HepG2 (cell line): ENCODE results near the gene ZNF511. TPM values are rescaled to one million over a fixed set of nuclear protein-coding genes. Genes with fewer than 3 reads are reported as not detected.

Experiments
- ATF5 ChIP-seq: sonication (generic); formaldehyde crosslinking; IDR thresholded peaks from 2 replicates; pipeline ENCODE4 v1.4.0; 2020; ENCODE audit warnings: mild to moderate bottlenecking, low read depth, missing genetic modification reagents
- ATRX ChIP-seq: sonication (generic); formaldehyde crosslinking; IDR thresholded peaks from 2 replicates; pipeline ENCODE4 v1.4.0; 2020; ENCODE audit warnings: missing genetic modification reagents, borderline replicate concordance
- HMG20A ChIP-seq: IDR thresholded peaks from 2 replicates; pipeline ENCODE4 v1.6.1; 2016; ENCODE audit warnings: borderline replicate concordance
- KLF6 ChIP-seq: IDR thresholded peaks from 2 replicates; pipeline ENCODE4 v1.8.0; 2016; ENCODE audit warnings: missing biosample characterization, missing genetic modification reagents
- SRY ChIP-seq: sonication (generic); formaldehyde crosslinking; IDR thresholded peaks from 2 replicates; pipeline ENCODE4 v1.8.0; 2022; ENCODE audit warnings: mild to moderate bottlenecking, missing genetic modification reagents
- TGIF2 ChIP-seq: IDR thresholded peaks from 2 replicates; pipeline ENCODE4 v1.6.1; 2016; ENCODE audit warnings: control low read depth, missing compliant biosample characterization
- ZBTB49 ChIP-seq: sonication (generic); formaldehyde crosslinking; IDR thresholded peaks from 2 replicates; pipeline ENCODE4 v1.4.0; 2020; ENCODE audit warnings: missing genetic modification reagents, borderline replicate concordance
- ZBTB7A ChIP-seq: sonication (generic); formaldehyde crosslinking; IDR thresholded peaks from 2 replicates; pipeline ENCODE4 v1.8.0; 2022; ENCODE audit warnings: mild to moderate bottlenecking, missing genetic modification reagents
- ZBTB8A ChIP-seq: sonication (generic); formaldehyde crosslinking; IDR thresholded peaks from 2 replicates; pipeline ENCODE4 v1.4.0; 2020; ENCODE audit warnings: mild to moderate bottlenecking, low read depth, missing genetic modification reagents, borderline replicate concordance
- ZFX ChIP-seq: sonication (generic); formaldehyde crosslinking; IDR thresholded peaks from 2 replicates; pipeline ENCODE4 v1.4.0; 2020; ENCODE audit warnings: mild to moderate bottlenecking, low read depth, missing genetic modification reagents, moderate library complexity
- ZNF317 ChIP-seq: sonication (generic); formaldehyde crosslinking; IDR thresholded peaks from 2 replicates; pipeline ENCODE4 v1.5.0; 2020; ENCODE audit warnings: mild to moderate bottlenecking, missing genetic modification reagents
- ZNF589 ChIP-seq: sonication (generic); formaldehyde crosslinking; conservative IDR thresholded peaks from 2 replicates; pipeline ENCODE4 v1.8.0; 2022; ENCODE audit warnings: mild to moderate bottlenecking, moderate library complexity, missing genetic modification reagents
- ZNF713 ChIP-seq: sonication (generic); formaldehyde crosslinking; IDR thresholded peaks from 2 replicates; pipeline ENCODE4 v1.4.0; 2020; ENCODE audit warnings: mild to moderate bottlenecking, missing genetic modification reagents
- ZSCAN22 ChIP-seq: sonication (generic); formaldehyde crosslinking; IDR thresholded peaks from 2 replicates; pipeline ENCODE4 v1.4.0; 2020; ENCODE audit warnings: mild to moderate bottlenecking, missing genetic modification reagents
- polyA plus RNA-seq, 8 experiments: library from polyadenylated mRNA; depleted of rRNA in 3 of 8; stranded (reverse) in 7 of 8; unstranded in 1 of 8; fragments of >200 nt; fragmentation: Illumina TruSeq in 4 of 8; extraction: Trizol in 4 of 8; gene quantifications; 2 replicates each; pipeline versions ENCODE4 v1.2.1 to v1.2.3, GENCODE V29; 2011 to 2016; ENCODE audit warnings: low read depth in 4 of 8, missing spikeins in 1 of 8, mixed read lengths in 1 of 8; ENCODE audit not compliant: insufficient read depth in 1 of 8
- total RNA-seq, 5 experiments: library from RNA; depleted of rRNA; stranded (reverse); fragments of >200 nt; fragmentation: Illumina TruSeq; extraction: Trizol; gene quantifications; 2 replicates each; pipeline ENCODE4 v1.2.3, GENCODE V29; 2016; ENCODE audit warnings: low read depth in 1 of 5
- TF ChIP-seq, protein P1 (sequence below): sonication (generic); formaldehyde crosslinking; IDR thresholded peaks from 2 replicates; pipeline ENCODE4 v1.4.0; 2020; ENCODE audit warnings: missing genetic modification reagents, borderline replicate concordance

The ZNF511 gene
- total and polyA plus RNA-seq, 2 of the 13 experiments (the other 11 are each of a cell fraction or from before 2014, with no cell fraction given): 35.6 to 66.4 TPM

GRCh38 chr10:133358162-133358924, 49.6 kb downstream of the ZNF511 start (continued):
- 0 out of 2 replicates have a peak, but pooled peaks have one; percentile 5 for TF ChIP-seq ATF5
- no peak for TF ChIP-seq ZBTB8A
- TF ChIP-seq ZBTB49: no peak
- TF ChIP-seq ATRX (CRISPR knock-in tag): no peak
- TF ChIP-seq ZFX (CRISPR knock-in tag): peak; percentile 91
- no peak for TF ChIP-seq ZNF589 (CRISPR knock-in tag)
- no peak for TF ChIP-seq ZSCAN22 (CRISPR knock-in tag)
- TF ChIP-seq KLF6: no peak
- peak; percentile 88 for TF ChIP-seq ZBTB7A (CRISPR knock-in tag)
- no peak for TF ChIP-seq HMG20A (CRISPR knock-in tag)
- TF ChIP-seq TGIF2 (CRISPR knock-in tag): no peak
- 0 out of 2 replicates have a peak, but pooled peaks have one; percentile 25 for TF ChIP-seq ZNF317 (CRISPR knock-in tag)
- TF ChIP-seq, protein P1, sequence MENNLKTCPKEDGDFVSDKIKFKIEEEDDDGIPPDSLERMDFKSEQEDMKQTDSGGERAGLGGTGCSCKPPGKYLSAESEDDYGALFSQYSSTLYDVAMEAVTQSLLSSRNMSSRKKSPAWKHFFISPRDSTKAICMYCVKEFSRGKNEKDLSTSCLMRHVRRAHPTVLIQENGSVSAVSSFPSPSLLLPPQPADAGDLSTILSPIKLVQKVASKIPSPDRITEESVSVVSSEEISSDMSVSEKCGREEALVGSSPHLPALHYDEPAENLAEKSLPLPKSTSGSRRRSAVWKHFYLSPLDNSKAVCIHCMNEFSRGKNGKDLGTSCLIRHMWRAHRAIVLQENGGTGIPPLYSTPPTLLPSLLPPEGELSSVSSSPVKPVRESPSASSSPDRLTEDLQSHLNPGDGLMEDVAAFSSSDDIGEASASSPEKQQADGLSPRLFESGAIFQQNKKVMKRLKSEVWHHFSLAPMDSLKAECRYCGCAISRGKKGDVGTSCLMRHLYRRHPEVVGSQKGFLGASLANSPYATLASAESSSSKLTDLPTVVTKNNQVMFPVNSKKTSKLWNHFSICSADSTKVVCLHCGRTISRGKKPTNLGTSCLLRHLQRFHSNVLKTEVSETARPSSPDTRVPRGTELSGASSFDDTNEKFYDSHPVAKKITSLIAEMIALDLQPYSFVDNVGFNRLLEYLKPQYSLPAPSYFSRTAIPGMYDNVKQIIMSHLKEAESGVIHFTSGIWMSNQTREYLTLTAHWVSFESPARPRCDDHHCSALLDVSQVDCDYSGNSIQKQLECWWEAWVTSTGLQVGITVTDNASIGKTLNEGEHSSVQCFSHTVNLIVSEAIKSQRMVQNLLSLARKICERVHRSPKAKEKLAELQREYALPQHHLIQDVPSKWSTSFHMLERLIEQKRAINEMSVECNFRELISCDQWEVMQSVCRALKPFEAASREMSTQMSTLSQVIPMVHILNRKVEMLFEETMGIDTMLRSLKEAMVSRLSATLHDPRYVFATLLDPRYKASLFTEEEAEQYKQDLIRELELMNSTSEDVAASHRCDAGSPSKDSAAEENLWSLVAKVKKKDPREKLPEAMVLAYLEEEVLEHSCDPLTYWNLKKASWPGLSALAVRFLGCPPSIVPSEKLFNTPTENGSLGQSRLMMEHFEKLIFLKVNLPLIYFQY (CRISPR knock-in tag): no peak
- TF ChIP-seq SRY: peak; percentile 1; the same call in 1 of the 2 replicates
- 0 out of 2 replicates have a peak, but pooled peaks have one; percentile 43 for TF ChIP-seq ZNF713 (CRISPR knock-in tag)
